DOHH2 (cell line): ENCODE data around the gene GPHN.

ENCODE experiments used
- EZH2phosphoT487 ChIP-seq: fragments of 200-600 bp; sonication (generic); IDR thresholded peaks from 2 replicates; pipeline ENCODE4 v1.6.1; 2017; ENCODE audit warnings: borderline replicate concordance, mild to moderate bottlenecking, antibody characterized with exemption, low read length, moderate library complexity, mixed read lengths
- TF ChIP-seq, protein P1 (sequence below): fragments of 200-600 bp; sonication (generic); IDR thresholded peaks from one replicate; pipeline ENCODE4 v1.5.1; 2014; ENCODE audit warnings: antibody characterized with exemption, mild to moderate bottlenecking, low read depth, low read length; ENCODE audit not compliant: poor library complexity, severe bottlenecking

DNA sequence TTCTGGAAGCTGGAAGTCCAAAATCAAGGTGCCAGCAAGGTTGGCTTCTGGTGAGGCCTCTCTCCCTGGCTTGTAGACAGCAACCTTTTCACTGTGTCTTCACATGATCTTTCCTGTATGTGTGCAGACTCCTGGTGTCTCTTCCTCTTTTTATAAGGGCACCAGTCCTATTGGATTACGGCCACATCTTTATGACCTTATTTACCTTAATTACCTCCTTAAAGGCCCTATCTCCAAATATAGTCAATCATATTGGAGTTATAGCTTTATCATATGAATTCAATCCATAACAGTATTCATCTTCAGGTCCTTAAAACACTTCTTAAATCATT, 660.1 kb downstream of the GPHN start:
- TF ChIP-seq, protein P1, sequence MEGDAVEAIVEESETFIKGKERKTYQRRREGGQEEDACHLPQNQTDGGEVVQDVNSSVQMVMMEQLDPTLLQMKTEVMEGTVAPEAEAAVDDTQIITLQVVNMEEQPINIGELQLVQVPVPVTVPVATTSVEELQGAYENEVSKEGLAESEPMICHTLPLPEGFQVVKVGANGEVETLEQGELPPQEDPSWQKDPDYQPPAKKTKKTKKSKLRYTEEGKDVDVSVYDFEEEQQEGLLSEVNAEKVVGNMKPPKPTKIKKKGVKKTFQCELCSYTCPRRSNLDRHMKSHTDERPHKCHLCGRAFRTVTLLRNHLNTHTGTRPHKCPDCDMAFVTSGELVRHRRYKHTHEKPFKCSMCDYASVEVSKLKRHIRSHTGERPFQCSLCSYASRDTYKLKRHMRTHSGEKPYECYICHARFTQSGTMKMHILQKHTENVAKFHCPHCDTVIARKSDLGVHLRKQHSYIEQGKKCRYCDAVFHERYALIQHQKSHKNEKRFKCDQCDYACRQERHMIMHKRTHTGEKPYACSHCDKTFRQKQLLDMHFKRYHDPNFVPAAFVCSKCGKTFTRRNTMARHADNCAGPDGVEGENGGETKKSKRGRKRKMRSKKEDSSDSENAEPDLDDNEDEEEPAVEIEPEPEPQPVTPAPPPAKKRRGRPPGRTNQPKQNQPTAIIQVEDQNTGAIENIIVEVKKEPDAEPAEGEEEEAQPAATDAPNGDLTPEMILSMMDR, result no peak
- TF ChIP-seq EZH2phosphoT487, result no peak
